Naive thymus-derived CD8-positive, alpha-beta T cell (primary cell): Measurements from ENCODE around the gene TGFBR3L. TPM values are rescaled to one million over a fixed set of nuclear protein-coding genes. Genes with fewer than 3 reads are reported as not detected.
A peak's percentile ranks its signal among the peaks of the same experiment; 100 is the strongest.

Experiments
- ATAC-seq, 2 donors: fragments of 150-1000 bp; cut with Tn5 transposase in 1 of 2; sonication (Bioruptor Pico), chemical (Tn5 transposase) in 1 of 2; 1 replicate in 1 of 2; 2 replicates in 1 of 2; pipeline ENCODE4 v1.10.0; 2021; ENCODE audit warnings: mild to moderate bottlenecking in 2 of 2, moderate library complexity in 2 of 2
- POLR2A ChIA-PET: fragments of 350-600 bp; sonication (Branson Sonifier 250); formaldehyde crosslinking; loops from one replicate; lab custom pipeline; 2021; ENCODE audit warnings: antibody characterized with exemption; lab: Charles Lee
- DNase-seq, 10 donors: peaks; one replicate each; pipeline versions ENCODE4 v3.0.0 to v3.0.0-alpha.2; 2020 to 2022
- H3K27ac Mint-ChIP-seq, 10 donors: one replicate each; pipeline ENCODE4 v1.8.0; 2020 to 2022; ENCODE audit warnings: mild to moderate bottlenecking in 10 of 10, mixed read lengths in 10 of 10, moderate library complexity in 4 of 10, inconsistent platforms in 1 of 10
- H3K27me3 Mint-ChIP-seq, 5 donors: one replicate each; pipeline ENCODE4 v1.8.0; 2021 to 2022; ENCODE audit warnings: mixed read lengths in 5 of 5
- H3K36me3 Mint-ChIP-seq, 3 donors: one replicate each; pipeline ENCODE4 v1.8.0; 2020 to 2022; ENCODE audit warnings: mixed read lengths in 3 of 3, mild to moderate bottlenecking in 2 of 3, inconsistent platforms in 1 of 3
- H3K4me1 Mint-ChIP-seq, 4 donors: one replicate each; pipeline ENCODE4 v1.8.0; 2021 to 2022; ENCODE audit warnings: mixed read lengths in 4 of 4
- H3K4me3 Mint-ChIP-seq, 10 donors: one replicate each; pipeline ENCODE4 v1.8.0; 2020 to 2022; ENCODE audit warnings: mild to moderate bottlenecking in 10 of 10, mixed read lengths in 10 of 10, moderate library complexity in 6 of 10, inconsistent platforms in 1 of 10
- H3K9me3 Mint-ChIP-seq, 9 donors: one replicate each; pipeline ENCODE4 v1.8.0; 2020 to 2022; ENCODE audit warnings: mixed read lengths in 9 of 9, mild to moderate bottlenecking in 3 of 9, inconsistent platforms in 1 of 9, moderate library complexity in 1 of 9
- polyA plus RNA-seq, 3 donors: library from polyadenylated mRNA; unstranded; fragments of 300-500 nt; fragmentation: Illumina TruSeq; gene quantifications; one replicate each; pipeline ENCODE4 v1.2.3, GENCODE V29; 2021
- total RNA-seq, 8 experiments: library from RNA in 2 of 8; stranded (reverse) in 2 of 8; gene quantifications; one replicate each; pipeline ENCODE4 v1.2.3 and lab custom pipeline; 2021 to 2026

The TGFBR3L gene
- total and polyA plus RNA-seq, 5 experiments from 2014 or later = 0.41 to 0.60 (median 0.57) TPM; not detected in 2

GRCh38 chr19:7900401-7900870 is 14.2 kb upstream of the TGFBR3L start:
- POLR2A ChIA-PET = interaction anchor here (0.5 to 1.7 kb wide), 5 partner anchors 11 to 1785 kb away, joined by 3 read pairs; partner anchors contain the start of gene SNAPC2
- peaks cover 10 to 26% (median 24%) of the 10 kb centered on the region in 4 donors for H3K4me1 Mint-ChIP-seq
- H3K4me3 Mint-ChIP-seq = peak overlapping the region in 1 of 10 donors; percentile 20
- ATAC-seq (no peak), DNase-seq (no peak)
- H3K27ac Mint-ChIP-seq = peak overlapping the region in 2 of 10 donors; percentile 15 to 46
- H3K27me3 Mint-ChIP-seq = peaks cover 0 to 6% (median 0%) of the 10 kb centered on the region in 5 donors
- peaks cover 0 to 3% (median 0%) of the 10 kb centered on the region in 9 donors for H3K9me3 Mint-ChIP-seq
- H3K36me3 Mint-ChIP-seq = peaks cover 0 to 3% (median 0%) of the 10 kb centered on the region in 3 donors

- POLR2A ChIA-PET = interaction anchor here (0.6 to 1.7 kb wide), 4 partner anchors 11 to 265 kb away, joined by 3 to 4 read pairs (median 3); partner anchors contain the start of gene SNAPC2
- peaks cover 0 to 6% (median 0%) of the 10 kb centered on the region in 5 donors for H3K27me3 Mint-ChIP-seq
- DNase-seq = no peak
- H3K4me1 Mint-ChIP-seq = peaks cover 13 to 30% (median 29%) of the 10 kb centered on the region in 4 donors
- peaks cover 0 to 3% (median 0%) of the 10 kb centered on the region in 9 donors for H3K9me3 Mint-ChIP-seq
- no peak for ATAC-seq
- H3K36me3 Mint-ChIP-seq = peaks cover 0 to 6% (median 3%) of the 10 kb centered on the region in 3 donors
- no peak overlapping the region for H3K27ac Mint-ChIP-seq
- peak overlapping the region in 1 of 10 donors; percentile 20 for H3K4me3 Mint-ChIP-seq
Observed at GRCh38 chr19:7900931-7901330, 13.7 kb upstream of the TGFBR3L start.

- Mint-ChIP-seq H3K9me3 (peaks cover 0 to 3% (median 0%) of the 10 kb centered on the region in 9 donors), H3K27me3 (peaks cover 0 to 6% (median 0%) of the 10 kb centered on the region in 5 donors), H3K4me3 (no peak overlapping the region), H3K4me1 (peaks cover 15 to 34% (median 33%) of the 10 kb centered on the region in 4 donors), H3K27ac (no peak overlapping the region), H3K36me3 (peaks cover 0 to 7% (median 6%) of the 10 kb centered on the region in 3 donors)
- no peak for DNase-seq
- POLR2A ChIA-PET = interaction anchor here (1.2 to 1.7 kb wide), 2 partner anchors 19 to 33 kb away, joined by 3 to 4 read pairs; partner anchors contain the start of gene SNAPC2
- no peak for ATAC-seq
Observed at GRCh38 chr19:7901337-7901736, 13.3 kb upstream of the TGFBR3L start.

GRCh38 chr19:7902796-7903243 is 11.8 kb upstream of the TGFBR3L start:
- Mint-ChIP-seq H3K4me1 (peaks cover 16 to 43% (median 41%) of the 10 kb centered on the region in 4 donors), H3K36me3 (peaks cover 0 to 11% (median 6%) of the 10 kb centered on the region in 3 donors), H3K27me3 (peaks cover 0 to 6% (median 0%) of the 10 kb centered on the region in 5 donors), H3K27ac (peak overlapping the region; percentile 90 to 99 (median 94)), H3K4me3 (peak overlapping the region; percentile 84 to 95 (median 90)), H3K9me3 (peaks cover 0 to 3% (median 0%) of the 10 kb centered on the region in 9 donors)
- ATAC-seq (no peak), DNase-seq (no peak)
- POLR2A ChIA-PET = interaction anchor here (0.6 to 3.0 kb wide), 13 partner anchors 11 to 833 kb away, joined by 3 to 69 read pairs (median 4); partner anchors contain the start of genes PET100, SNAPC2, TIMM44 and XAB2

- peak within 1 kb of the TSS; percentile 91 to 99 (median 96) for H3K27ac Mint-ChIP-seq
- peak; percentile 83 to 85 for ATAC-seq
- peak; percentile 100 for DNase-seq
- H3K36me3 Mint-ChIP-seq = peaks cover 0 to 11% (median 6%) of the 10 kb centered on the region in 3 donors
- peak within 1 kb of the TSS; percentile 84 to 95 (median 90) for H3K4me3 Mint-ChIP-seq
- H3K27me3 Mint-ChIP-seq = peaks cover 0 to 6% (median 0%) of the 10 kb centered on the region in 5 donors
- peaks cover 16 to 46% (median 42%) of the 10 kb centered on the region in 4 donors for H3K4me1 Mint-ChIP-seq
- H3K9me3 Mint-ChIP-seq = peaks cover 0 to 3% (median 0%) of the 10 kb centered on the region in 9 donors
- POLR2A ChIA-PET = interaction anchor here (0.6 to 3.0 kb wide), 20 partner anchors 9 to 1132 kb away, joined by 3 to 69 read pairs (median 3); partner anchors contain the start of genes NDUFA7, PET100, RPS28 and SNAPC2
Observed at GRCh38 chr19:7903244-7904073, 11.2 kb upstream of the TGFBR3L start, which contains the start of gene MAP2K7. Gene MAP2K7 (plus strand): TSS chr19:7903877. CDS start chr19:7903945, 68 bp downstream.

- Mint-ChIP-seq H3K36me3 (peaks cover 0 to 11% (median 6%) of the 10 kb centered on the region in 3 donors), H3K4me3 (peak overlapping the region; percentile 83 to 95 (median 90)), H3K27ac (peak overlapping the region; percentile 86 to 97 (median 94)), H3K4me1 (peaks cover 16 to 48% (median 42%) of the 10 kb centered on the region in 4 donors), H3K27me3 (peaks cover 0 to 6% (median 0%) of the 10 kb centered on the region in 5 donors), H3K9me3 (peaks cover 0 to 3% (median 0%) of the 10 kb centered on the region in 9 donors)
- peak in 8 of 10 donors; percentile 74 to 88 (median 76) for DNase-seq
- POLR2A ChIA-PET = interaction anchor here (0.6 to 3.0 kb wide), 19 partner anchors 8 to 1133 kb away, joined by 3 to 69 read pairs (median 3); partner anchors contain the start of genes NDUFA7, PET100, RPS28 and SNAPC2
- ATAC-seq = peak; percentile 50 to 72
Observed at GRCh38 chr19:7904074-7905020, 10.3 kb upstream of the TGFBR3L start.

- Mint-ChIP-seq H3K36me3 (peaks cover 0 to 13% (median 6%) of the 10 kb centered on the region in 3 donors), H3K4me1 (peaks cover 16 to 48% (median 42%) of the 10 kb centered on the region in 4 donors), H3K27ac (peak overlapping the region; percentile 86 to 97 (median 94)), H3K27me3 (peaks cover 0 to 6% (median 0%) of the 10 kb centered on the region in 5 donors), H3K9me3 (peaks cover 0 to 3% (median 0%) of the 10 kb centered on the region in 9 donors), H3K4me3 (peak overlapping the region; percentile 83 to 94 (median 88))
- POLR2A ChIA-PET = interaction anchor here (2.5 kb wide), 1 partner anchor 15 kb away, joined by 8 read pairs; the partner anchor contains the start of gene SNAPC2
- ATAC-seq (no peak), DNase-seq (no peak)
Observed at GRCh38 chr19:7905268-7905667, 9.4 kb upstream of the TGFBR3L start.

- peaks cover 0 to 18% (median 6%) of the 10 kb centered on the region in 3 donors for H3K36me3 Mint-ChIP-seq
- peak overlapping the region; percentile 54 to 93 (median 84) for H3K4me3 Mint-ChIP-seq
- ATAC-seq = no peak
- H3K4me1 Mint-ChIP-seq = peaks cover 16 to 51% (median 42%) of the 10 kb centered on the region in 4 donors
- no peak for DNase-seq
- H3K27ac Mint-ChIP-seq = peak overlapping the region in 9 of 10 donors; percentile 14 to 96 (median 89)
- H3K27me3 Mint-ChIP-seq = peaks cover 0 to 6% (median 0%) of the 10 kb centered on the region in 5 donors
- POLR2A ChIA-PET = interaction anchor here (2.5 kb wide), 1 partner anchor 15 kb away, joined by 8 read pairs; the partner anchor contains the start of gene SNAPC2
- peaks cover 0 to 3% (median 0%) of the 10 kb centered on the region in 9 donors for H3K9me3 Mint-ChIP-seq
Observed at GRCh38 chr19:7905859-7906258, 8.8 kb upstream of the TGFBR3L start.

- ATAC-seq = no peak
- H3K27ac Mint-ChIP-seq = peak overlapping the region in 1 of 10 donors; percentile 66
- peaks cover 0 to 27% (median 13%) of the 10 kb centered on the region in 3 donors for H3K36me3 Mint-ChIP-seq
- H3K27me3 Mint-ChIP-seq = peaks cover 0 to 6% (median 0%) of the 10 kb centered on the region in 5 donors
- H3K9me3 Mint-ChIP-seq = peaks cover 0 to 3% (median 0%) of the 10 kb centered on the region in 9 donors
- H3K4me3 Mint-ChIP-seq = peak overlapping the region in 2 of 10 donors; percentile 27 to 39
- H3K4me1 Mint-ChIP-seq = peaks cover 16 to 51% (median 42%) of the 10 kb centered on the region in 4 donors
- no peak for DNase-seq
- POLR2A ChIA-PET = interaction anchor here (0.7 to 2.5 kb wide), 3 partner anchors 10 to 75 kb away, joined by 3 to 8 read pairs (median 5); partner anchors contain the start of gene SNAPC2
Observed at GRCh38 chr19:7907122-7907521, 7.5 kb upstream of the TGFBR3L start.

- H3K4me3 Mint-ChIP-seq = peak overlapping the region in 3 of 10 donors; percentile 14 to 39 (median 27)
- DNase-seq (no peak), ATAC-seq (no peak)
- H3K4me1 Mint-ChIP-seq = peaks cover 16 to 49% (median 40%) of the 10 kb centered on the region in 4 donors
- H3K9me3 Mint-ChIP-seq = peaks cover 0 to 3% (median 0%) of the 10 kb centered on the region in 9 donors
- H3K27me3 Mint-ChIP-seq = peaks cover 0 to 6% (median 0%) of the 10 kb centered on the region in 5 donors
- POLR2A ChIA-PET = interaction anchor here (0.7 to 2.5 kb wide), 4 partner anchors 9 to 75 kb away, joined by 3 to 8 read pairs (median 6); partner anchors contain the start of gene SNAPC2
- peaks cover 0 to 27% (median 14%) of the 10 kb centered on the region in 3 donors for H3K36me3 Mint-ChIP-seq
- H3K27ac Mint-ChIP-seq = peak overlapping the region in 1 of 10 donors; percentile 81
Observed at GRCh38 chr19:7907544-7907943, 7.1 kb upstream of the TGFBR3L start.
